GM21529 (cell line): ENCODE data around the gene CHRNA4.
"Not testable (repeated sequence)": the region's sequence is repeated elsewhere in the genome, so short reads cannot be mapped to it uniquely, and the experiment has no call there.

Experiments
- ATAC-seq: cut with Tn5 transposase; IDR thresholded peaks from one replicate; pipeline ENCODE4 v1.9.1; 2021; ENCODE audit not compliant: unreplicated experiment

Gene CHRNA4

GRCh38 chr20:63351326-63351700 lies 9.8 kb downstream of the CHRNA4 start:
- ATAC-seq, result no peak

- ATAC-seq, result no peak
Observed at GRCh38 chr20:63350597-63351325, 10.4 kb downstream of the CHRNA4 start.

DNA sequence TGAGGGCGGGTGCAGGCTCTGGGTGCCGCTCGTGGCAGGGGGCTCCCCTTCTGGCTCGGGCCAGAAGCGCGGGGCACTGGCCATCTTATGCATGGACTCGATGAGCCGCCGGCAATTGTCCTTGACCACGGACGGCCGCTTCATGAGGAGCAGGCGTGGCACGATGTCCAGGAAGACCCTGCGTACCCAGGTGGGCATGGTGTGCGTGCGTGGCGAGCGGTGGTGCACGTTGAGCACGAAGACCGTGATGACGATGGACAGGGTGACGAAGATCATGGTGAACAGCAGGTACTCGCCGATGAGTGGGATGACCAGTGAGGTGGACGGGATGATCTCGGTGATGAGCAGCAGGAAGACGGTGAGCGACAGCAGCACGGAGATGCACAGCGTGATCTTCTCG lies 11.0 kb downstream of the CHRNA4 start:
- no peak for ATAC-seq

DNA sequence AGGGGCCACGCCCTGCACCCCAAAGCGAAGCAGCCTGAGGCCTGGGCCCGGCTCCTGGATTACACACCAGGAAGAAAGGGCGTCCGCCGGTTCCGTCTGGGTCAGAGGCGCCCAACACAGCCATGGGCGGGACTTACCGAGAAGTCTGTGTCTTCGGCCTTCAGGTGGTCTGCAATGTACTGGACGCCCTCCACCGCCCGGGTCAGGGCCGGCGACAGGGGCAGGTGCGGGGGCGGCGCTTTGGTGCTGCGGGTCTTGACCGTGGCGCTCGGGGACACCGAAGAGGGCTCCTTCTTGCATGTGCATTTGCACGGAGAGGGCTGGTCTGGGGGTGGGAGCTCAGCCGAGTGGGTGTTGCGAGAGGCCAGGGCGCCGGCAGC lies 11.6 kb downstream of the CHRNA4 start:
- no peak for ATAC-seq

GRCh38 chr20:63348828-63349515 lies 12.2 kb downstream of the CHRNA4 start:
- no peak for ATAC-seq

DNA sequence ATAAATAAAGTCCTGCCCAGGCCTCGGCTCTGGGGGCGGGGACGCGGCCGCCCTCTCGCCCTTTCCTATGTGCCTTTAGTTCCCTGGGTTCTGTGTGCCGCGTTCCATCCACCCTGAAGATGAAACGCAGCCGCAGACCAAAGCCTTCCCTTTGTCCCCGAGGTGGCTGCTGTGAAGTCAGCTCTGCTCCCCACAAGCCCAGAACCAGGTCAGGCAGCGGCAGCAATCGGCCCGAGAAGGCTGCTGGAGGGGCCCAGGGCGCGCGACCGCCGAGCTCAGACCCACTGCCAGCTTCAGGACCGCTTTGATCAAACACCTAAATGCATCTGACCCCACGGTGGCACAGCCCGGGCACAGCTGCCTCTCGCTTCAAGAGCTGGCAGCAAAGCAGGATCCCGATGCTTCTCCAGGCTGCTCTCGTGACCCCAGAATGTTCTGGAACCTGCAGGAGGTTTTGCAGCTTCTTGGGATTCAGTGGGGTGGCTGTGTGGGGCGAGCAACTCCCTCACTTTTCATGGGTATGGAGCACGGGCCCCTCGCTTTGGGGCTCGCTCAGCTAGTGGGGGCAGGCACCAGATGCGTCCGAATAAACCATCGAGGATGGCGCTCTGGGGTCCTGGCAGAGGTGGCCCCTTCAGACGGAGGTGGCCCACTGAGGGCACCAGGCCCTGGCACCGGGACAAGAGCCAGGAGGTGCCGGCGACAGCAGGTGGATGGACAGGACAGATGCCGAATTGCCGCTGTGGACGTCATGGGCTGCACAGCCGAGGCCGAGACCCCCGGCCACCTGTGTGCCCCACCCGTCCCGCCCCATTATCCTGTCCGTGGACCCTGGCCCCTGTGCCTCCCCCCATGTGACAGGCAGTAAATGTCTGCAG lies 13.0 kb downstream of the CHRNA4 start:
- no peak for ATAC-seq

GRCh38 chr20:63347081-63347741 lies 13.9 kb downstream of the CHRNA4 start:
- ATAC-seq, result no peak

- no peak for ATAC-seq
Observed at GRCh38 chr20:63346131-63347080, 14.7 kb downstream of the CHRNA4 start.

GRCh38 chr20:63345328-63346100 lies 15.6 kb downstream of the CHRNA4 start:
- ATAC-seq, result no peak

DNA sequence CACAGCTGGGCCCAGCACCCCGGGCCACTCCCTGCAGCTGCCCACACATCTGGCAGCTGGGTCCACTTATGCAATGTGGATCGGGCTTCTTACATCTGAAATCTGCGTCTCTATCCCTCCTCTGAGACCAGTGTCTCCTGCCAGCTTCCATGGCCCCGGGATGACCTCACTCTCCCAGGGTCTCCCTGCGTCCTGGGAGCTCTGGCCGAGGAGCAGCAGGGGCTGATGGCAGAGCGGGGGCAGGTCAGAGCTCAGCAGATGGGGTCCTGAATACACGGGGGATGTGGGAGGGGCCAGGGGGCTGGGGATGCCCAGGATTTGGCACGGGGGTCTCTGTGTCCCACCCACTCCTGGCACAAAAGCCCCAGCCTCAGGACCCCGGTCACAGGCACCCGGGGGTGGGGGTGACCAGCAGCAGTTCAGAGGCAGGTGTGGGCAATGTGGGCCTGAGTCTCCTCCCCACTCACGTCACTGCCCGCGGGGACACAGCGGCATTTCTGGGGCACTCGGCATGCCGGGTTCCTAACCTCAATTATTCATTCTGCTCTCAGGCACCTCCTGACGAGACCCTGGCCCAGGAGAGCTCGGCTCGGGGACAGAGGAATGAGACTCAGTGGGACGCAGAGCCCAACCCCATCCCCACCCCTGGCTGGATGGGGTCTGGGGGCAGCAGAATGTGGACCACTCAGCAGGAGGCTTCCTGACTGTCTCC lies 16.4 kb downstream of the CHRNA4 start:
- ATAC-seq, result no peak

DNA sequence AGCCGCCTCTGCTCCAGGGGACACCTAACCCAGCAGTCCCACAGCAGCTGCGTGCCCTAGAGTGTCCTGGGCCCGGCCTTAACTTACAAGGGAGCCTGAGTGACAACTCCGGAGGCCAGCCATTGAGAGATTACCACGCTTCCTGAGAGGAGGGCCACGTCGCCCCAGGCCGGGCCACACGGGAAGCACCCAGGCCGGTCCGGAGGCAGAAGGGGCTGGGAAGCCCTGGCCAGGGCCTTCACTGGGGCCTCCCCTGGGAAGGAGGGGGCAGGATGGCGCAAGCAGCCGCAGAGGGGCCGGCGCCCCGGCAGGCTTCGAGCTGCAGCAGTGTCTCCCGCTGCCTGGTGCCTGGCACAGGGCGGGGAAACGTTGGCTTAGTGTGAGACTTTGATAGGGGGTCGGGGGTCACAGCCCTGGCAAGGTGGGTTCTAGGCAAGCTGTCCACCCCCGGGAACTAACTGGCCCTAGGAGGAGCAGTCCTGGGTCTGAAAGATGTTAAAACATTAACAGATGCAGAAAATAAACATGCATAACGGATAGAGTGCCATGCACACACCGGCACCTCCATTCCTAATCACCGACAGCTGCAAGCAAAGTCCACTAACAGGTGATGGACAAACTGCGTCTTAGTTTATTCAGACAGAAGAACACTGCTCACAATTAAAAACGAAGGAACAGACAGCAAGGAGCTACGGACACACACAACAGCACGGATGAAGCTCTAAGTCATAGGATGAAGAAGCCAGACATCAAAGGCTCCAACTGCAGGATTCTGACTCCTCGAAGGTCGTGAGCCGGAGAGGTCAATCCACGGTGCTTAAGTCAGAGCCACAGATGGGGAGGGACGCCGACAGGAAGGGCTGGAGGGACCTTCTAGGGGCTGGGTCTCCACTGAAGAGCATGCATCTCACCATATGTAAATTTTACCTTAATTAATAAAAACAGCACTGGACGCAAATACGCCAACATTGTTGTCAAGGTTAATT lies 17.4 kb downstream of the CHRNA4 start:
- no peak for ATAC-seq

DNA sequence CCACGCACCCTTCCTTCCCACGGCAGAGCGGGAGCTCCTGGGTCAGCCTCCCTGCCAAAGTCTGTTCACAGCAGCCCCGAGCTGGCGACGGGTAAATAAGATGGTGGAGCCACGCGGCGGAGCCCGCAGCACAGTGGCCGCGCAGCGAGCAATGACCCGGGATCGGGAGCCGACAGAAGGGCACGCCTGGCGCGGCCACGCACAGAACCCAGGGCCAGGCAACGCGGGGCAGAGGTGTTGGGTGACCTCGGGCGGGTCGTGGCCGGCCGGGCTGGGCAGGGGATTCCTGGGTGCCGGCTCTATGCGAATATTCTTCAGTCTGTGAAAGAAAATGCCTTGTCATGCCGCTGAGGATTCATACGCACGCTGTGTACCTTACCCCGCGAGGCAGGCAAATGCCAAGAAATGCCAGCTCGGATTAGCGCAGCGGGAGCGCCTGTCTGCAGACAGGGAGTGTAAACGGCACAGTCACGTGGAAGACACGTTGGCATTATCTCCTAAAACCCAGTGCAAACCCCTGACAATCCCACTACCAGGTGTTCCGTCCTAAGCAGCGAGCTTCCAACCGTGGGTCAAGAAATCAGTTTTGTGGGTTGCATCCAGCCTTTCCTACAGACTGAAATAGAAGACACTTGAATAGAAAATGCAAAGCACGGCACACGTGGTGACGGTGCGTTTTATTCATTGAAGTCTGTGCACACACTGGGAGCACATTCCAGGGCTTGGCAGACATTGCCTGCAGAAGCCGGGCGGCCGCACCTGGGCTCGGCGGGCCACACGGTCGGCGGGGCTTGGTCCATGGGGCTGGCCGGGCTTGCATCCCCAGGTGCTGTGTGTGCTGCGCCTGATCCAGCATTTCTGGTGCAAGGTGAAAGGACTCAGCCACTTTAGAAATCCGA lies 18.3 kb downstream of the CHRNA4 start:
- no peak for ATAC-seq

DNA sequence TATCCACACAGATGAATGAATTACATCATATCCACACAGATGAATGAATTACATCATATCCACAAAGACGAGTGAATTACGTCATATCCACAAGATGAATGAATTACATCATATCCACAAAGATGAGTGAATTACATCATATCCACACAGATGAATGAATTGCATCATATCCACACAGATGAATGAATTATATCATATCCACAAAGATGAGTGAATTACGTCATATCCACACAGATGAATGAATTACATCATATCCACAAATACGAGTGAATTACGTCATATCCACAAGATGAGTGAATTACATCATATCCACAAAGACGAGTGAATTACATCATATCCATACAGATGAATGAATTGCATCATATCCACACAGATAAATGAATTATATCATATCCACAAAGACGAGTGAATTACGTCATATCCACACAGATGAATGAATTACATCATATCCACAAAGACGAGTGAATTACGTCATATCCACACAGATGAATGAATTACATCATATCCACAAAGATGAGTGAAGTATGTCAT lies 20.9 kb downstream of the CHRNA4 start:
- ATAC-seq, result not testable (repeated sequence)

GRCh38 chr20:63339154-63340094 lies 21.7 kb downstream of the CHRNA4 start:
- not testable (repeated sequence) for ATAC-seq

DNA sequence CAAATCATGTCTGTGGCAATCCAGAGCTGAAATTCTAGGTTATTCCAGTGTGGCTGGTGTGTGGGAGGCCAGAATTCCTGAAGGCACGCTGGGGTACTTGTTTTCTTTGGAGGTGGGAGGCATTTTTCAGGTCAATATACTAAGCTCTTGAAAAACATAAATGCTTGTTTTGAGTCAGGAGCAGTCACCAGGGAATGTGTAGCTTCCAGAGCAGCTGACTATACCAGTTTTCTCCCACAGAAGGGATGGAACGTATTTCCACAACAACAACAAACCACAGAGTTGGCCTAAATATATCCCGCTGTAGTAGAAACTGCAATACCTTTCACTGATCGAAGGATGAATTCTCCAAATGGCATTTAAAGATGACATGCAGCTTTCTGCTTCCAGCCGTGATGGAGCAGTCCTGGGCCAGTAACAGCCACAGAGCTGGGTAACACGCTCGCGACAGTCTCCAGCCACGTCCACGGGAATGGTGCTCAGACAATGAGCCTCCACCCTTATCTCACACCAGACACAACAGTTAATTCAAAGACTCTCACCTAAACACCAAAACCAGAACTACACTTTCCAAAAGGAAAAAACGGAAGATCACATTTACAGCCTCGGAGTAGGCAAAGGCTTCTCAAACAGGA lies 23.2 kb downstream of the CHRNA4 start:
- ATAC-seq, result no peak
